Activated CD4-positive, alpha-beta T cell treated with anti-CD3 and anti-CD28 coated beads for 48 hours (primary cell): Measurements from ENCODE around the gene IGFN1.

Experiments
- DNase-seq: peaks from one replicate; pipeline ENCODE4 v3.0.0-alpha.2; 2020

The IGFN1 gene

DNA sequence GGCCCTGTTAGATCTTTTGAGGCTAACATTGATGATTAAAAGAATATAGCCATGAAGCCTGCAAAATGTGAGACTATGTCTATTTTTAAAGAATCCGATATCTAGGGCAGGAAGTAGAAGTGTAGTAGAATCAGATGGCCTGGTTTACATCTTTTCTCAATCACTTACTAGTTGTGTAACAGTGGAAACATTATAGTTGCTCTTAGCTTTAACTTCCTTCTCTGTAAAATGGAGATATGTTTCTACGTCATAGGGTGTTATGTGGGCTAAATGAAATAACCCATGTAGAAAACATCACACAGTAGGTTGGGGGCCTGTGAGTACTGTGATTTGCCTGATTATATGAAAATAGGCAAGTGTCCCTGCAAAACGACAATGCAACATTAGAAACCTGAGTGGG, 4.4 kb upstream of the IGFN1 start:
- DNase-seq, result no peak

DNA sequence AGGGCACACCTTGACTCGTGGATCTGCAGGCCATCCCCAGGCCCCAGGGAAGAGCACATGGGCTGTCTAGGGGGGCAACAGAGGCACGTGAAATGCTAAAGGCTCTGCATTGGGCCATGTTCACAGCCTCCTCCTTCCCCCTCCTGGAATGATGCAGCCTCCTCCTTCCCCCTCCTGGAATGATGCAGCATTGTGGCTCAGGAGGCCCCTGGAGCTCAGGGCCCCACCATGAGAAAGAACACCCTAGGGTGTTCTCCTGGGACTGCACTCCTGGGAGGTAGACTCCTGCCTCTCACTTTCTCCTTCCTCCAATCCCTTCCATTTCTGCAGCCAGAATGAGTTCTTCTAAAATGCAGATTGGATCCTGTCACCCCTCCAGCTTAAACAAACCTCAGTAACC, 1.5 kb upstream of the IGFN1 start:
- no peak for DNase-seq

DNA sequence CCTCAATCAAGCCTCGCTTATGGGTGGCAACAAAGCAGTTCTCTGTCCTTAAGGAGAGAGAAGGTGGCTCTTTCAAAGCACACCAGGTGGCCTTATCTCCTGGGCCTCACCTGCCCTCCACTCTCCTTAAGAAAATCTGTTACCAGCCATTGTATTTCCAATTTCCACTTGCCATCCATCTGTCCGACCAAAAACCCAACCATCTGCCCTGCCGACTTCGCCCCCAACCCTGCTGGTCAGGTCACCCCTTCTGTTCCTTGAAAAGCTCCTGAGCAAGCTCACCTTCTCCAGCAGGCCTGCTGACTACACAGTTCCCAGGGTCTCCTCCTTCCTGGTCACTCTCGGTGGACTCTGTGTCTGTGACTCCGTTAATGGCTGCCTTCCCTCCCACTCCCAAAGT, 619 bp upstream of the IGFN1 start:
- no peak for DNase-seq

DNA sequence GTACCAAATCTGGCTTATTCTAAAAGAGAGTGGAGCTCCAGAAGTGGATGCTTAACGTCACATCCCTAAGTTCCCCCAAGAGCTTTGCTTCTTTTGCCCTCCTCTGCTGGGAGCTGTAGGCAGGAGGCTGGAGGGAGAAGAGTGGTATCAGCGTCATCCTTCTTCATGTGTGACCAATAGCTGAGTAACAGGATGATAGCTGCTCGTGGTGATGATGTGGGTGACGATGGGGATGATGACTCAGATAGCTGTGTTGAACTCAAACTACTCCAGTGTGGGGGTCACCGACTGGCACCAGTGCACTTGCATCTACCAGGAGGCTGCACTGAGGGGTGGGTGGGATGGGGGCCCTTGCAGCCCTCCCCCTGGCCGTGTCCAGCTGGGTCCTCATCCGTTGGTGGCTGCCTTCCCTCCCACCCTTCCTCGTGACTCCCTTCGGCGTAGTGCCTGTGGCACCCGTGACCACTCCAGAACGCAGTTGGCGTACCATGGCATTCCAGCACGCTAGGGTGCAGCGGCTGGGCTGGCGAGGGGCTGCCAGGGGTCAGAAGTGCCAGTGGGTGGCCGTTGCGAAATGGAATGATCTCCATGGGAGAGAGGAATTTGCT, 1.1 kb downstream of the IGFN1 start:
- DNase-seq, result peak; percentile 74

- DNase-seq, result no peak
These were observed 1.7 kb downstream of the IGFN1 start for GRCh38 chr1:201192261-201192788.

DNA sequence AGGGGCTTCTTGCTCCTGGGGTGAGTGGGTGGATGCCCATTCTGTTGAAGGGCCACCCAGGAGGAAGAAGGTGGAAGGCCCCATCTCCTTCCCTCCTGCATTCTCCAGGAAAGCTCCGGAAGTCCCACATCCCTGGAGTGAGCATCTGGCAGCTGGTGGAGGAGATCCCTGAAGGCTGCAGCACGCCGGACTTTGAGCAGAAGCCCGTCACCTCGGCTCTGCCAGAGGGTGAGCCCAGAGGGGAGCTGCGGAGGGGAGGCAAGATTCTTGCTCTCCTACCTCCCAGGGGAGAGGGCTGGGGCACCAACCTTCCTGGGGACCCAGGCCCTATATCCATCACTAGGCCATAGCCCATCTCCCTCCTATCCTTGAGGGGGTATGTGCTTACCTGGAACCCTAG, 3.4 kb downstream of the IGFN1 start:
- no peak for DNase-seq

- DNase-seq, result no peak
These were observed 8.0 kb downstream of the IGFN1 start for GRCh38 chr1:201198598-201198997.

DNA sequence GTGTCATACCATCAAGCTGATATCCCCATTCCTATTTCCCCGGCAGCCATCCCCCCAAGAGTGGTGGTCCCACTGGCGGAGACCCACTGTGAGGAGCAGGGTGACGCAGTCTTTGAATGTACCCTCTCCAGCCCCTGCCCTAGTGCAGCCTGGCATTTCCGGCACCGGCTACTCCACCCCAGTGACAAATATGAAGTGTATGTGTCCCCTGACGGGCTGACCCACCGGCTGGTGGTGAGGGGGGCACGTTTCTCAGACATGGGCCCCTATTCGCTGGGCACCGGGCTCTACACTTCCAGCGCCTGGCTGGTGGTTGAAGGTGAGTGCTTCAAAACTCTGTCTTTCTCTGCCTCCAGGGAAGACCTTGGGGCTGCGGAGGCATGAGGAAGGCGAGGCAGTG, 14.4 kb downstream of the IGFN1 start:
- DNase-seq, result no peak

- no peak for DNase-seq
These were observed 15.6 kb downstream of the IGFN1 start for GRCh38 chr1:201206176-201206575.

- no peak for DNase-seq
These were observed 16.4 kb downstream of the IGFN1 start for GRCh38 chr1:201207046-201207445.

DNA sequence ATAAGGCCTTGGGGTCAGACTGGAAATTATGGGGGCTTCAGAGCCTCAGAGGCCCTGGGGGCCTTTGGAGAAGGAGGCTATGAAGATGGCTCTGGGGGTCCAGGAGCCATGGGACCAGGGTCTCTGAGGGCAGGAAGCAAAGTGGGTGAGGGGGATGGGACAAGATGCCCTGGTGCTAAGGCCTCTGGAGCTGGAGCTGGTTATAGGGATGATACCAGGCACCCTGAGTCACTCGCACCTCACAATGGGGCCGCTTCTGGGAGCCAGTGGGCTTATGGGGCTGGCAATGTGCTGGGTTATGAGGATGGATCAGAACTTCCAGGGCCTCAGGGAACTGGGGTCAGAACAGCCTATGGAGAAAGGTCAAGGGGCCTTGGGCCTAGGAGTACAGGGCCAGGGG, 17.6 kb downstream of the IGFN1 start:
- no peak for DNase-seq

DNA sequence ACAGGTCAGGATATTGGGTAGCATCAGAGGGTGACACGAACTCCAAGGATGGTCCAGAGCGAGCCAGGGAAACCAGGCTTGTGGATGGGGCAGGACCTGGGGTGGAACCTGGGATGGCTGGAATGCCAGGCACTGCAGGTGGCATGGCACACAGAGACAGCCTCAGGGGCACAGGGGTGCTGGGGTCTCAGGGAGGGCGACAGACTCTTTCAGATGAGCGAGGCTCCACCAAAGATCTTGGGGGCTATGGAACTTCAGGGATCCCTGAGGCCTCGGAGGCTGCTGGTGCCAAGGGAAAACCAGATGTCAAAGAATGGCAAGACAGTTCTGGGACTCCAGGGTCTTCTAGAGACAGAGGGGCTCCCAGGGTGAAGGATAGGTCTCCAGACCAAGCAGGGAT, 21.4 kb downstream of the IGFN1 start:
- no peak for DNase-seq

DNA sequence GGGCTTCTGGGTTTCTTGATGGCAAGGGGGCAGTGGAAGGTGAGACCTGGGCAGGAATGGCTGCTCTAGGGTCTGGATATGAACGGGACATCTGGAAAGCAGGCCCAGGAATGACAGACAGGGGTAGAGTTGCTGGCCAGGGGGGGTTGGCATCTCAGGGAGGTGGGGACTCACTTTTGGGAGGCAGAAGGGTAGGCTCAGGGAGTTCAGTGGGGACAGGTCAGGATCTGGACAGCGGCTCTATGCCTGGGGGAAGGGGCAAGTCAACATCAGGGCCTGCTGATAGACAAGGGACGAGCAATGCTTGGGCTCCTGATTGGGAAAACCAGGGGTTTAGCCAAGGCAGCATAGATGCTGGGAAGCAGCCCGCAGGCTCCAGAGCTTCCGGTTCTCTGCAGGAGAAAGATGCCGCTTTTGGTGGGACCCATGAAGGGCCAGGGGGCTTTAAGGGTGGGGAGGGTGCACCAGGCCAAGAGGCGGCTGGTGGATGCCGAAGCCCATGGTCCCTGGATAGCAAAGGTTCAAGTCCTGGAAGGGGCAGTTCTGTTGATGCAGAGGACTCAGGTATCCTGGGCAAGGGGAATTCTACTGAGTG, 21.9 kb downstream of the IGFN1 start:
- no peak for DNase-seq

- no peak for DNase-seq
These were observed 22.6 kb downstream of the IGFN1 start for GRCh38 chr1:201213106-201213770.

GRCh38 chr1:201213926-201214325, 23.3 kb downstream of the IGFN1 start:
- DNase-seq, result no peak

- DNase-seq, result peak; percentile 12
These were observed 23.8 kb downstream of the IGFN1 start for GRCh38 chr1:201214461-201214860.

GRCh38 chr1:201214886-201215285, 24.3 kb downstream of the IGFN1 start:
- no peak for DNase-seq

- DNase-seq, result no peak
These were observed 25.1 kb downstream of the IGFN1 start for GRCh38 chr1:201215531-201216357.

- DNase-seq, result no peak
These were observed 25.9 kb downstream of the IGFN1 start for GRCh38 chr1:201216395-201217085.

DNA sequence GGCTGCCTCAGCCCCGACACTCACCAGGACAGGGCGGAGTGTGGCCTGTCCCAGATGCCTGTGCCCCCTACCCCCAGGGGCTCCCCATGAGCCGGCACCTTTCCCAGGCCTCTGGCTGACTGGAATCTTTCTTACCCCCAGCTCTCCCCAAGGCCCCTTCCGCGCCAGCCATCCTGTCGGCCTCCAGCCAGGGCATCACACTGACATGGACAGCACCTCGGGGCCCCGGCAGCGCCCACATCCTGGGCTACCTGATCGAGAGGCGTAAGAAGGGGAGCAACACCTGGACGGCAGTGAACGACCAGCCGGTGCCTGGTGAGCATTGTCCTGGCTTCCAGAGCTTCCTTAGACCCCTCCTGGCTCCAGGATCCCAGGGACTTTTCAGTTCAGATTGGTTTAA, 26.5 kb downstream of the IGFN1 start:
- DNase-seq, result no peak

GRCh38 chr1:201217851-201218250, 27.2 kb downstream of the IGFN1 start:
- no peak for DNase-seq

- DNase-seq, result no peak
These were observed 27.8 kb downstream of the IGFN1 start for GRCh38 chr1:201218409-201218808.
